Measurements from ENCODE around the gene TP53I11.

TP53I11 gene, protein sequence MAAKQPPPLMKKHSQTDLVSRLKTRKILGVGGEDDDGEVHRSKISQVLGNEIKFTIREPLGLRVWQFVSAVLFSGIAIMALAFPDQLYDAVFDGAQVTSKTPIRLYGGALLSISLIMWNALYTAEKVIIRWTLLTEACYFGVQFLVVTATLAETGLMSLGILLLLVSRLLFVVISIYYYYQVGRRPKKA

DNA sequence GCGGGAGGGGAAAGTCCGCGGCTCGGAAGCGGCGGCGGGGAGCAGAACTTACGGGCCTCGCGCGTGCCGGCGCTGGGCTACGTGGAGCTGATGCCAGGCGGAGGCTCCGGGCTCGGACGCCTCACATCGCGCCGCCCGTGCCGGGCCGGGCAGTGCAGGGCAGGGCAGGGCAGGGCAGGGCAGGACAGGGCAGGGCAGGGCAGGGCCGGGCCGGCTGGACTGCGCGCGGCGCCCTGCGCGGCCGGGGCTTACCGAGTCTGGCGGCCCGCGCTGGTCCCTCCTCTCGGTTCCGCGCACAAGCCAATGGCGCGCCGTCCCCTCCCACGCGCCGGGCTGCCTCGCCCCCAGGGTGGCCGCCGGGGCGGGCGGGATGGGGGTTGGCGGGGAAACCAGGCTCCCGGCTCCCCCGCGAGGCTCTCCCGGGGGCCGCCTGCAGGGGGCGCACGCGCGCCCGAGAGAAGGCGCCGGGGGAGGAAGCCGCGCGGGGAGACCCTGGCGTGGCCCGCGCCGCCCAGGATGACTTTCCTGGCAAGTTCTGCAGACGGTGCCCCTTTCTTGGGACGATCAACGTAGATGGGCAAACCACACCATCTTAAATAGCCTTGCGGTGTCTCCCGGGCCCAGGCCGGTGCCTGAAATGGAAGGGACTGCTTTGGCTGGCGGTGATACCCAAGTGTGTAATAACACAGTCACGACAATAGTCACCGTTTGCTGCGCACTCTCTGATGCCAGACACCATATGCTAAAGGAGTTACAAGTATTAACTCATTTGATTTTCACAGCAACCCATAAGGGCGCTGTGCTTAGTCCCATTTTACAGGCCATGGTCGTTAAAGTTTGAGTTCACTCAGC, at the start of gene TP53I11:
Gene TP53I11 (minus strand): TSS at position 259 of the 852 bp plus-strand sequence. CDS start 12,548 bp downstream, outside the sequence.
- CTCF ChIA-PET, result interaction anchor here (0.8 to 1.7 kb wide), 9 partner anchors 10 to 184 kb away, joined by 3 to 24 read pairs (median 4); no protein-coding TSS in a partner anchor
- DNase-seq (ENCODE audit: low read depth, low spot score), result no peak
- TF ChIP-seq CTCF (IDR thresholded peaks at IDR 0.05; ENCODE audit: insufficient read depth, low read length, missing control alignments), result peak; percentile 43
- H3K4me3 ChIP-seq (ENCODE audit: low read depth, low read length), result peak within 1 kb of the TSS; percentile 66
- POLR2A ChIA-PET, result interaction anchor here (0.5 kb wide), 2 partner anchors 13 to 140 kb away, joined by 3 read pairs; no protein-coding TSS in a partner anchor

DNA sequence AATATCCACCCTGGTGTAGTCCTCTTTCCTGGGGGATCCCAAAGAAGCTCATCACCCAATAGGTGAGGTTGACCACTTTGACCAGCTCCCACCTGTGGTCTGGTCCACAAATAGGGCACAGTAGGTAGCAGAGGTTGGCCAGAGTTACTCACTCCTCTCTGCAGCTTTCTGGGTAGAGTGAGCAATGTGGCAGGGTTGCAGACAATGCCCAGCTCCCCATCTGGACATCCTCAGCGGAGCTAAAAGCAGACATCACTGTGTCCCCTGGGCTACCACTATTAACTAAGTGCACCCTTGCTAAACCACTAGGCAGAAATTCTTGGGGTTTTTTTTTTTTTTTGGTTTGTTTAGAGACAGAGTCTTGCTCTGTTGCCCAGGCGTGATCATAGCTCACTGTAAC, 48.4 kb upstream of the TP53I11 start:
- H3K4me3 ChIP-seq (ENCODE audit: low read depth, low read length), result no peak overlapping the region
- ChIA-PET CTCF (interaction anchor here (1.2 kb wide), 1 partner anchor 88 kb away, joined by 4 read pairs; no protein-coding TSS in a partner anchor), POLR2A (no interaction called here)
- no peak for DNase-seq (ENCODE audit: low read depth, low spot score)
- no peak for TF ChIP-seq CTCF (IDR thresholded peaks at IDR 0.05; ENCODE audit: insufficient read depth, low read length, missing control alignments)

DNA sequence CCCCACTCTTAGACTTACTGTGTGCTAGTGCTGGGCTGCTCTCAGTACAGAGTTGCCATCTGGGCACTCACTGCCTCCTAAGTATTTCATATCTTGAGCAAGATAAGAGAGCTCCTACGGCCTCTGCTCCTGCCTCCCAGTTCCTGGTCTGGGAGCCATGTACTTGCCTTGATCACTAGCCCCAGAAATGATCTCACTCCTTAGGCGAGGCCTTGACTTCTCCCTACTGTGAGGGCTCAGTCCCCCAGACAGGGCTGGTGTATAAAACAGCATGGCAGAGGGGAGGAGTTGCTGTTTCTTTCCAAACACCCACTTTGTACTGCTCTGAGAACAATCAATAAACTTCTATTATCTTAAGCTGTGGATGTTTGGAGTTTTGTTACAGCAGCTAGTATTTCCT, 47.4 kb upstream of the TP53I11 start:
- ChIA-PET CTCF (interaction anchor here (1.2 to 1.4 kb wide), 2 partner anchors 71 to 87 kb away, joined by 4 read pairs; no protein-coding TSS in a partner anchor), POLR2A (no interaction called here)
- no peak overlapping the region for H3K4me3 ChIP-seq (ENCODE audit: low read depth, low read length)
- DNase-seq (ENCODE audit: low read depth, low spot score), result no peak
- TF ChIP-seq CTCF (IDR thresholded peaks at IDR 0.05; ENCODE audit: insufficient read depth, low read length, missing control alignments), result no peak

DNA sequence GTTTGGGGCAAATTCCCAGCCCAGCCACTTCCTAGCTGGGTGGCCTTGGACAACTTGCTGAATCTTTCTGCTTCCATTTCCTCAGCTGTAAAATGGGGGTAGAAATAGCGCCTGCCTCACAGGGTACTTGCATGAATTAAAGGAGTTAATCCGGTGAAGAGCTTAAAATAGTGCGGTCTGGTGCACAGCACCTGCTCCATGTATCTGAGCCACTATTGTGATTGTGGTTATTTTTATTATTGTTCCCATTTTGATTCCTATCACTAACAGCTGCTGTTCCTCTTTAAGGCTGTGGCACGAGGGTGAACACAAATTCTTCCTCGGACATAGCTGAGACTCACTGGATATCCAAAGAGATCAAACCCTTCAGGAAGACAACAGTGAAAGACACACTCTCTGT, 46.9 kb upstream of the TP53I11 start:
- CTCF ChIA-PET, result interaction anchor here (0.9 to 1.4 kb wide), 2 partner anchors 70 to 107 kb away, joined by 3 to 4 read pairs; no protein-coding TSS in a partner anchor
- POLR2A ChIA-PET, result no interaction called here
- no peak for DNase-seq (ENCODE audit: low read depth, low spot score)
- TF ChIP-seq CTCF (IDR thresholded peaks at IDR 0.05; ENCODE audit: insufficient read depth, low read length, missing control alignments), result no peak
- H3K4me3 ChIP-seq (ENCODE audit: low read depth, low read length), result no peak overlapping the region

- DNase-seq (ENCODE audit: low read depth, low spot score), result no peak
- CTCF ChIA-PET, result interaction anchor here (1.0 kb wide), 1 partner anchor 108 kb away, joined by 3 read pairs; no protein-coding TSS in a partner anchor
- TF ChIP-seq CTCF (IDR thresholded peaks at IDR 0.05; ENCODE audit: insufficient read depth, low read length, missing control alignments), result no peak
- no peak overlapping the region for H3K4me3 ChIP-seq (ENCODE audit: low read depth, low read length)
- POLR2A ChIA-PET, result no interaction called here
Measured at GRCh38 chr11:44994753-44995152, 44.1 kb upstream of the TP53I11 start.

All from AG04449 (cell line).